ENCODE measurements around the gene ZW10. TPM values are rescaled to one million over a fixed set of nuclear protein-coding genes. Genes with fewer than 3 reads are reported as not detected.

Gene ZW10
- total and polyA plus RNA-seq, 2 donors (not counting 1 experiment from before 2014, with no cell fraction given): 4.8 to 11.9 TPM

DNA sequence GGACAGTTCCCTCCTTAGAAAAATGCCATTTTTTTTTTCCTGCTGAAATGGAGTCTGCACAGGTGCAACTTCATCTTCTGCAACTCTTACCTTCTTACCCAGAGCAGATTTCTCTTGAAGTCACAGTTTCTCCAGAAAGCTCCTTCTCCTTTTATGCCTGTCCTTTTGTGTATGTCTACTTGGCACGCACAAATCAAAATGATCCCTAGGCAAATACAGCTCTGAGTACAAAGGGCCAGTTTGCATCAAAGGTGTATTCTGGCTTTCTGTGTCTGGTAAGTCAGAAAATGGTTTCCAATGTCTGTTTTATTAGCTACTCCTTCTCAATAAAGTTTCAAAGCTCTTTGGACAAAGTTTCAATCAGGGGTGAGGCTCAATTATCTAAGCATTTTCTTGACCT, 8.6 kb upstream of the ZW10 start:
- no peak overlapping the region for H3K9ac ChIP-seq (ENCODE audit: low read length)
- CTCF ChIA-PET: interaction anchor here (0.8 to 1.4 kb wide), 5 partner anchors 9 to 479 kb away, joined by 3 to 5 read pairs (median 3); partner anchors contain the start of gene ZW10
- Mint-ChIP-seq H3K27me3 (peaks cover 45% of the 10 kb centered on the region), H3K9me3 (ENCODE audit: insufficient read depth) (no peaks in the 10 kb centered on the region), H3K27ac (no peak overlapping the region), H3K4me3 (no peak overlapping the region), H3K4me1 (no peaks in the 10 kb centered on the region)
- no peaks in the 10 kb centered on the region for H3K9me3 ChIP-seq (ENCODE audit: control extremely low read depth in 1 of 3, control insufficient read depth in 2 of 3, insufficient read depth in 1 of 3, low read length in 2 of 3)
- no peak for ATAC-seq (ENCODE audit: low read depth)
- no peaks in the 10 kb centered on the region for H4K20me1 ChIP-seq (ENCODE audit: control insufficient read depth, insufficient read depth, low read length, poor library complexity, severe bottlenecking)
- no peaks in the 10 kb centered on the region for H3K4me1 ChIP-seq (ENCODE audit: control insufficient read depth in 2 of 2, insufficient read depth in 2 of 2, low read length in 2 of 2)
- peaks cover 0 to 11% (median 1%) of the 10 kb centered on the region in 4 experiments for H3K27me3 ChIP-seq (replicated peaks in 1 of 4; ENCODE audit: control extremely low read depth in 1 of 4, control insufficient read depth in 3 of 4, insufficient read depth in 4 of 4, low read length in 3 of 4)
- no peak overlapping the region for H2AFZ ChIP-seq (ENCODE audit: insufficient read depth, low read depth, low read length, poor library complexity, severe bottlenecking)
- no peaks in the 10 kb centered on the region for H3K36me3 ChIP-seq (replicated peaks in 1 of 2; ENCODE audit: control extremely low read depth in 1 of 2, control insufficient read depth in 1 of 2, extremely low read depth in 1 of 2, insufficient read depth in 2 of 2, low read length in 1 of 2)
- TF ChIP-seq, protein P1, sequence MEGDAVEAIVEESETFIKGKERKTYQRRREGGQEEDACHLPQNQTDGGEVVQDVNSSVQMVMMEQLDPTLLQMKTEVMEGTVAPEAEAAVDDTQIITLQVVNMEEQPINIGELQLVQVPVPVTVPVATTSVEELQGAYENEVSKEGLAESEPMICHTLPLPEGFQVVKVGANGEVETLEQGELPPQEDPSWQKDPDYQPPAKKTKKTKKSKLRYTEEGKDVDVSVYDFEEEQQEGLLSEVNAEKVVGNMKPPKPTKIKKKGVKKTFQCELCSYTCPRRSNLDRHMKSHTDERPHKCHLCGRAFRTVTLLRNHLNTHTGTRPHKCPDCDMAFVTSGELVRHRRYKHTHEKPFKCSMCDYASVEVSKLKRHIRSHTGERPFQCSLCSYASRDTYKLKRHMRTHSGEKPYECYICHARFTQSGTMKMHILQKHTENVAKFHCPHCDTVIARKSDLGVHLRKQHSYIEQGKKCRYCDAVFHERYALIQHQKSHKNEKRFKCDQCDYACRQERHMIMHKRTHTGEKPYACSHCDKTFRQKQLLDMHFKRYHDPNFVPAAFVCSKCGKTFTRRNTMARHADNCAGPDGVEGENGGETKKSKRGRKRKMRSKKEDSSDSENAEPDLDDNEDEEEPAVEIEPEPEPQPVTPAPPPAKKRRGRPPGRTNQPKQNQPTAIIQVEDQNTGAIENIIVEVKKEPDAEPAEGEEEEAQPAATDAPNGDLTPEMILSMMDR (IDR thresholded peaks at IDR 0.05): no peak
- no peak for TF ChIP-seq EZH2 (IDR thresholded peaks at IDR 0.05; ENCODE audit: borderline replicate concordance, insufficient read depth, low read depth, low read length, poor library complexity, severe bottlenecking)
- H3K4me2 ChIP-seq (replicated peaks; ENCODE audit: low read depth, low read length, poor library complexity, severe bottlenecking): no peak overlapping the region
- POLR2A ChIA-PET: no interaction called here
- intact Hi-C loops (cut with micrococcal nuclease): no loop called here
- H3K27ac ChIP-seq (ENCODE audit: low read length in 2 of 2): no peak overlapping the region
- H3K79me2 ChIP-seq (ENCODE audit: control insufficient read depth, insufficient read depth, low read length): no peaks in the 10 kb centered on the region
- DNase-seq: no peak
- WGBS (ENCODE audit: insufficient coverage): no CpG with 5 or more reads among the region's 1 CpG
- no peak overlapping the region for H3K4me3 ChIP-seq (ENCODE audit: control extremely low read depth in 1 of 5, extremely low read depth in 1 of 5, insufficient read depth in 1 of 5, low read depth in 2 of 5, low read length in 4 of 5)

DNA sequence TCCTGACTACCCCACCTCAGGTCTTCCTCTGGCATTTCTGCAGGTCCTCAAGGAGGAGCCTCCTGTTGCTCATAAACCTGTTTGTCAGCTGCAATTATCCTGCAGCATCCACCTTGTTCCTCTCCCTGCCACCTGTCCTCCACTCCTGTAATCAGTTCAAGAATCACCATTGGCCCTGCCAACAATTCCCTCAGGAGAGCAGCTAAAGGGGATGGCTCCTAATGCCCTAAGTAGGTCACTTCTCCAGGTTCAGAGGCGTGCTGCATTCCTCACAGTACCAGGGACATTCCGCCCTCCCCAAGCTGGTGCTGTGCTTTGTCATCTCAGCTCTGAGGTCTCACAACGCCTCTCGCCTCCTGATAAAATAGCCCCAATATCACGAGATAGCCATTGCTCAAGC, 8.2 kb upstream of the ZW10 start:
- CTCF ChIA-PET: interaction anchor here (0.8 to 1.4 kb wide), 5 partner anchors 8 to 479 kb away, joined by 3 to 5 read pairs (median 3); partner anchors contain the start of gene ZW10

More for the DNA sequence above, 8.2 kb upstream of the ZW10 start:
- ATAC-seq (ENCODE audit: low read depth) (no peak), DNase-seq (no peak)
- Histone ChIP-seq H3K9ac (ENCODE audit: low read length) (no peak overlapping the region), H3K9me3 (ENCODE audit: control extremely low read depth in 1 of 3, control insufficient read depth in 2 of 3, insufficient read depth in 1 of 3, low read length in 2 of 3) (no peaks in the 10 kb centered on the region), H3K27me3 (replicated peaks in 1 of 4; ENCODE audit: control extremely low read depth in 1 of 4, control insufficient read depth in 3 of 4, insufficient read depth in 4 of 4, low read length in 3 of 4) (peaks cover 0 to 11% (median 1%) of the 10 kb centered on the region in 4 experiments), H3K4me1 (ENCODE audit: control insufficient read depth in 2 of 2, insufficient read depth in 2 of 2, low read length in 2 of 2) (no peaks in the 10 kb centered on the region), H3K36me3 (replicated peaks in 1 of 2; ENCODE audit: control extremely low read depth in 1 of 2, control insufficient read depth in 1 of 2, extremely low read depth in 1 of 2, insufficient read depth in 2 of 2, low read length in 1 of 2) (no peaks in the 10 kb centered on the region), H2AFZ (ENCODE audit: insufficient read depth, low read depth, low read length, poor library complexity, severe bottlenecking) (no peak overlapping the region), H3K4me2 (replicated peaks; ENCODE audit: low read depth, low read length, poor library complexity, severe bottlenecking) (no peak overlapping the region), H4K20me1 (ENCODE audit: control insufficient read depth, insufficient read depth, low read length, poor library complexity, severe bottlenecking) (no peaks in the 10 kb centered on the region), H3K27ac (ENCODE audit: low read length in 2 of 2) (no peak overlapping the region), H3K79me2 (ENCODE audit: control insufficient read depth, insufficient read depth, low read length) (no peaks in the 10 kb centered on the region), H3K4me3 (ENCODE audit: control extremely low read depth in 1 of 5, extremely low read depth in 1 of 5, insufficient read depth in 1 of 5, low read depth in 2 of 5, low read length in 4 of 5) (no peak overlapping the region)
- intact Hi-C loops (cut with micrococcal nuclease): no loop called here
- POLR2A ChIA-PET: no interaction called here
- Mint-ChIP-seq H3K9me3 (ENCODE audit: insufficient read depth) (no peaks in the 10 kb centered on the region), H3K4me3 (no peak overlapping the region), H3K27ac (no peak overlapping the region), H3K27me3 (peaks cover 42% of the 10 kb centered on the region), H3K4me1 (no peaks in the 10 kb centered on the region)
- 87% methylated on average over 5 of the region's 5 CpGs for WGBS (ENCODE audit: insufficient coverage)
- TF ChIP-seq, protein P1 (IDR thresholded peaks at IDR 0.05): no peak
- no peak for TF ChIP-seq EZH2 (IDR thresholded peaks at IDR 0.05; ENCODE audit: borderline replicate concordance, insufficient read depth, low read depth, low read length, poor library complexity, severe bottlenecking)
